ENCODE results near the gene CRYZL1. TPM values are rescaled to one million over a fixed set of nuclear protein-coding genes. Genes with fewer than 3 reads are reported as not detected.
A peak's percentile ranks its signal among the peaks of the same experiment; 100 is the strongest.

Gene CRYZL1
- total RNA-seq, 1 experiment from 2014 or later: 43.0 TPM

- Histone ChIP-seq H3K79me2 (ENCODE audit: insufficient read depth, low read length) (peaks cover 81% of the 10 kb centered on the region), H2AFZ (ENCODE audit: low read depth, low read length, poor library complexity, severe bottlenecking) (no peak overlapping the region), H3K9ac (ENCODE audit: low read length) (peak overlapping the region; percentile 78), H3K4me3 (replicated peaks in 1 of 2; ENCODE audit: low read depth in 1 of 2, low read length in 2 of 2) (peak overlapping the region; percentile 85 to 90), H3K36me3 (ENCODE audit: control insufficient read depth in 1 of 2, insufficient read depth in 2 of 2, low read length in 2 of 2) (no peaks in the 10 kb centered on the region), H4K20me1 (ENCODE audit: insufficient read depth) (no peaks in the 10 kb centered on the region), H3K4me2 (ENCODE audit: low read length) (peak overlapping the region; percentile 78), H3K9me2 (ENCODE audit: insufficient read depth) (no peaks in the 10 kb centered on the region), H3K4me1 (ENCODE audit: control insufficient read depth in 1 of 2, insufficient read depth in 2 of 2, low read length in 2 of 2) (peaks cover 12 to 13% of the 10 kb centered on the region in 2 experiments; a peak in 3 of 4 replicates), H3K9me3 (ENCODE audit: control insufficient read depth in 1 of 2, insufficient read depth in 1 of 2, low read depth in 1 of 2, low read length in 2 of 2) (no peaks in the 10 kb centered on the region), H3K27me3 (ENCODE audit: insufficient read depth, low read length) (no peaks in the 10 kb centered on the region), H3K27ac (ENCODE audit: low read depth, low read length) (no peak overlapping the region)
- ChIA-PET CTCF (no interaction called here), RAD21 (ENCODE audit: low non-redundant PET in 1 of 2, low total read pairs in 2 of 2, uncharacterized antibody in 2 of 2, unreplicated experiment in 2 of 2) (no interaction called here), POLR2A (interaction anchor here (1.4 kb wide), 1 partner anchor 11 kb away, joined by 4 read pairs; no protein-coding TSS in a partner anchor)
- BruUV-seq (replicated peaks): TSS peak; percentile 58
- ATAC-seq: no peak
- TF ChIP-seq POLR2A (IDR thresholded peaks at IDR 0.05; ENCODE audit: borderline replicate concordance, extremely low read depth, insufficient read depth, insufficient read length) (no peak), FOSL1 (IDR thresholded peaks at IDR 0.05; ENCODE audit: low read depth) (no peak), EGR1 (IDR thresholded peaks at IDR 0.05; ENCODE audit: low read depth) (no peak), REST (IDR thresholded peaks at IDR 0.05; ENCODE audit: low read depth) (no peak), EZH2phosphoT487 (IDR thresholded peaks at IDR 0.05; ENCODE audit: borderline replicate concordance) (no peak), ZNF274 (IDR thresholded peaks at IDR 0.05; ENCODE audit: low read depth, low read length) (no peak), MAX (IDR thresholded peaks at IDR 0.05) (no peak)
- DNase-seq (ENCODE audit: low read depth, low spot score): no peak
- intact Hi-C loops (cut with micrococcal nuclease): loop anchor here (5.0 to 10.0 kb wide), 2 partner anchors 101 to 261 kb away; partner anchors contain the start of genes GART and SON
These were observed 2.2 kb upstream of the CRYZL1 start for GRCh38 chr21:33643658-33644311.

Data from HCT116 (cell line).